DND-41 (cell line): ENCODE measurements around the gene CTXN1.

ENCODE experiments used
- ATAC-seq: fragments of 200-7000 bp; cut with Tn5 transposase; 3 replicates; pipeline ENCODE4 v1.9.1; 2021; ENCODE audit warnings: low read depth; ENCODE audit not compliant: insufficient read depth
- DNase-seq: peaks from one replicate; pipeline ENCODE4 v3.0.0-alpha.2; 2020
- H2AFZ ChIP-seq: 2 replicates; pipeline ENCODE4 v1.6.0; 2012; ENCODE audit warnings: low read depth, low read length
- H3K27ac ChIP-seq: 2 replicates; pipeline ENCODE4 v1.5.1; 2012; ENCODE audit warnings: low read length, inconsistent platforms
- H3K27me3 ChIP-seq: fragments of 200-600 bp; sonication (generic); 2 replicates; pipeline ENCODE4 v1.6.0; 2012; ENCODE audit warnings: low read length, mild to moderate bottlenecking, inconsistent platforms; ENCODE audit not compliant: insufficient read depth, poor library complexity
- H3K36me3 ChIP-seq: 2 replicates; pipeline ENCODE4 v1.5.1; 2012; ENCODE audit warnings: low read length, inconsistent platforms; ENCODE audit not compliant: insufficient read depth
- H3K4me1 ChIP-seq: 2 replicates; pipeline ENCODE4 v1.5.1; 2012; ENCODE audit warnings: mild to moderate bottlenecking, low read length; ENCODE audit not compliant: insufficient read depth
- H3K4me2 ChIP-seq: 2 replicates; pipeline ENCODE4 v1.6.0; 2012; ENCODE audit warnings: mild to moderate bottlenecking, moderate library complexity, low read length, inconsistent platforms; ENCODE audit not compliant: insufficient read depth
- H3K4me3 ChIP-seq, 2 experiments: fragments of 200-600 bp in 1 of 2; shearing (Covaris generic) in 1 of 2; 2 replicates each; pipeline ENCODE4 v1.5.1; 2012 to 2016; ENCODE audit warnings: inconsistent platforms in 2 of 2, low read length in 2 of 2, mild to moderate bottlenecking in 2 of 2, low read depth in 1 of 2, moderate library complexity in 1 of 2
- H3K79me2 ChIP-seq: 2 replicates; pipeline ENCODE4 v1.6.0; 2012; ENCODE audit warnings: low read length, inconsistent platforms; ENCODE audit not compliant: insufficient read depth
- H3K9ac ChIP-seq: 2 replicates; pipeline ENCODE4 v1.6.0; 2012; ENCODE audit warnings: low read depth, mild to moderate bottlenecking, inconsistent platforms, low read length, moderate library complexity
- H3K9me3 ChIP-seq: 2 replicates; pipeline ENCODE4 v1.5.1; 2012; ENCODE audit warnings: low read length, moderate library complexity, mild to moderate bottlenecking, inconsistent platforms; ENCODE audit not compliant: insufficient read depth, severe bottlenecking
- H4K20me1 ChIP-seq: 2 replicates; pipeline ENCODE4 v1.6.0; 2012; ENCODE audit warnings: low read length; ENCODE audit not compliant: insufficient read depth
- CTCF ChIP-seq: IDR thresholded peaks from 2 replicates; pipeline ENCODE4 v1.5.1; 2012; ENCODE audit warnings: borderline replicate concordance, low read length, moderate library complexity, mild to moderate bottlenecking; ENCODE audit not compliant: poor library complexity, severe bottlenecking; ENCODE audit errors: extremely low read depth
- EZH2 ChIP-seq: IDR thresholded peaks from 3 replicates; pipeline ENCODE4 v1.6.1; 2012; ENCODE audit warnings: borderline replicate concordance, low read depth, mild to moderate bottlenecking, moderate library complexity, low read length, inconsistent platforms; ENCODE audit not compliant: severe bottlenecking

Gene CTXN1

GRCh38 chr19:7968796-7969554 is 43.0 kb upstream of the CTXN1 start:
- H3K36me3 ChIP-seq: peaks cover 92% of the 10 kb centered on the region
- no peak overlapping the region for H3K27ac ChIP-seq

GRCh38 chr19:7968008-7968795 is 42.3 kb upstream of the CTXN1 start:
- Histone ChIP-seq H3K4me1 (no peaks in the 10 kb centered on the region), H4K20me1 (peaks cover 40% of the 10 kb centered on the region), H3K9ac (no peak overlapping the region), H3K9me3 (no peaks in the 10 kb centered on the region), H3K4me2 (no peak overlapping the region), H3K36me3 (peaks cover 92% of the 10 kb centered on the region), H3K79me2 (peaks cover 11% of the 10 kb centered on the region; the same call in 1 of the 2 replicates), H3K27me3 (no peaks in the 10 kb centered on the region), H3K27ac (no peak overlapping the region), H3K4me3 (no peak overlapping the region), H2AFZ (no peak overlapping the region)
- TF ChIP-seq EZH2 (no peak), CTCF (no peak)
- no peak for DNase-seq
- ATAC-seq: no peak

More at GRCh38 chr19:7968796-7969554, 43.0 kb upstream of the CTXN1 start:
- H3K4me2 ChIP-seq: no peak overlapping the region
- H3K79me2 ChIP-seq: peaks cover 11% of the 10 kb centered on the region; the same call in 1 of the 2 replicates
- no peaks in the 10 kb centered on the region for H3K4me1 ChIP-seq
- no peak for ATAC-seq
- no peak overlapping the region for H3K4me3 ChIP-seq
- peaks cover 47% of the 10 kb centered on the region for H4K20me1 ChIP-seq
- no peak for DNase-seq
- no peaks in the 10 kb centered on the region for H3K27me3 ChIP-seq
- TF ChIP-seq CTCF (no peak), EZH2 (no peak)
- H3K9me3 ChIP-seq: no peaks in the 10 kb centered on the region
- no peak overlapping the region for H3K9ac ChIP-seq
- H2AFZ ChIP-seq: no peak overlapping the region

- Histone ChIP-seq H3K36me3 (peaks cover 93% of the 10 kb centered on the region), H3K79me2 (0 out of 2 replicates have a peak, but pooled peaks cover 8% of the 10 kb centered on the region), H3K27ac (no peak overlapping the region), H3K9me3 (no peaks in the 10 kb centered on the region), H3K9ac (no peak overlapping the region), H3K4me1 (no peaks in the 10 kb centered on the region), H3K4me3 (no peak overlapping the region), H4K20me1 (peaks cover 31% of the 10 kb centered on the region), H2AFZ (no peak overlapping the region), H3K27me3 (no peaks in the 10 kb centered on the region), H3K4me2 (no peak overlapping the region)
- DNase-seq (no peak), ATAC-seq (no peak)
- TF ChIP-seq CTCF (no peak), EZH2 (no peak)
These were observed 40.2 kb upstream of the CTXN1 start for GRCh38 chr19:7965921-7966665.
